Psoas muscle (tissue), 8 donors: ENCODE data around the gene RPLP2. TPM values are rescaled to one million over a fixed set of nuclear protein-coding genes. Genes with fewer than 3 reads are reported as not detected.

Source experiments
- ATAC-seq, 4 donors: fragments of 200-7000 bp; cut with Tn5 transposase; one replicate each; pipeline ENCODE4 v1.9.1; 2020; ENCODE audit warnings: moderate library complexity in 3 of 4, mild to moderate bottlenecking in 2 of 4
- DNase-seq, 2 donors: peaks; one replicate each; pipeline ENCODE4 v3.0.0-alpha.2; 2020
- H3K27ac ChIP-seq: fragments of 200-600 bp; one replicate; pipeline ENCODE4 v1.8.0; 2022
- H3K27me3 ChIP-seq, 3 donors: fragments of 200-600 bp in 1 of 3; one replicate each; pipeline versions ENCODE4 v1.6.1 to v1.8.0; 2013 to 2022; ENCODE audit warnings: low read length in 2 of 3, mild to moderate bottlenecking in 2 of 3, moderate library complexity in 1 of 3; ENCODE audit not compliant: insufficient read depth in 3 of 3
- H3K36me3 ChIP-seq, 2 donors: fragments of 200-600 bp in 1 of 2; one replicate each; pipeline versions ENCODE4 v1.6.1 to v1.8.0; 2013 to 2022; ENCODE audit warnings: low read depth in 1 of 2, mild to moderate bottlenecking in 1 of 2, moderate library complexity in 1 of 2; ENCODE audit not compliant: insufficient read depth in 1 of 2
- H3K4me1 ChIP-seq: fragments of 200-600 bp; one replicate; pipeline ENCODE4 v1.8.0; 2022
- H3K4me3 ChIP-seq: fragments of 200-600 bp; one replicate; pipeline ENCODE4 v1.8.0; 2022; ENCODE audit warnings: mild to moderate bottlenecking
- H3K9me3 ChIP-seq: fragments of 200-600 bp; one replicate; pipeline ENCODE4 v1.8.0; 2022
- CTCF ChIP-seq: fragments of 200-600 bp; IDR thresholded peaks from one replicate; pipeline ENCODE4 v1.8.0; 2022; ENCODE audit warnings: antibody characterized with exemption
- WGBS, 3 donors: extraction: QIAGEN DNeasy Blood & Tissue Kit; methylation state at CpG; one replicate each; pipeline versions ENCODE4 v1.1.6 to v1.1.7; 2013; 5-methylcytosine and 5-hydroxymethylcytosine counted together
- intact Hi-C, 2 donors: fragments of 100-400 bp; cut with DNase I; formaldehyde crosslinking; loops; one replicate each; pipeline versions ENCODE4 v1.11.0 to v1.14.2; 2022
- polyA plus RNA-seq, 3 donors: library from polyadenylated mRNA; stranded (reverse); fragments of 200-250 nt; gene quantifications; one replicate each; pipeline ENCODE4 v1.2.3, GENCODE V29; 2013
- total RNA-seq, 4 donors: library from RNA; stranded (reverse); fragmentation: NEBNext Ultra II Directional in 2 of 4; extraction: Animal tissue kit (Norgen Biotek cat#: 25700) in 2 of 4; gene quantifications; one replicate each; pipeline versions ENCODE4 v1.2.1 to v1.2.4, GENCODE V29; 2021 to 2023
- donor health status: healthy with polysubstance abuse.
- donor health status: DM: no; HTN: no; CAD: no; lungs with moderate emphysema.
- donor health status: Bipolar disorder and iron deficiency.
- donor health status: healthy.
- donor health status: DM: yes; HTN: yes; CAD: no.
- donor health status: DM: no; HTN: no; CAD: no.
- donor health status: DM: no; HTN: no; CAD: no.
- donor health status: DM: yes; HTN: yes; CAD: no.

RPLP2 gene
- total and polyA plus RNA-seq, 7 donors, result 779 to 1,781 (median 1,246) TPM

- H3K9me3 ChIP-seq, result no peaks in the 10 kb centered on the region
- no peak overlapping the region for H3K27ac ChIP-seq
- H3K4me3 ChIP-seq, result peak overlapping the region; percentile 72
- WGBS, 3 donors, result 52 to 55% (median 55%) methylated on average over 25 to 26 of the region's 26 CpGs
- intact Hi-C loops, result no loop called here
- peaks cover 0 to 42% of the 10 kb centered on the region in 2 donors for H3K36me3 ChIP-seq
- ATAC-seq (no peak), DNase-seq (no peak)
- peaks cover 24% of the 10 kb centered on the region for H3K4me1 ChIP-seq
- H3K27me3 ChIP-seq, result no peaks in the 10 kb centered on the region
- no peak for TF ChIP-seq CTCF
These were observed 5.8 kb upstream of the RPLP2 start for GRCh38 chr11:803770-804598.

DNA sequence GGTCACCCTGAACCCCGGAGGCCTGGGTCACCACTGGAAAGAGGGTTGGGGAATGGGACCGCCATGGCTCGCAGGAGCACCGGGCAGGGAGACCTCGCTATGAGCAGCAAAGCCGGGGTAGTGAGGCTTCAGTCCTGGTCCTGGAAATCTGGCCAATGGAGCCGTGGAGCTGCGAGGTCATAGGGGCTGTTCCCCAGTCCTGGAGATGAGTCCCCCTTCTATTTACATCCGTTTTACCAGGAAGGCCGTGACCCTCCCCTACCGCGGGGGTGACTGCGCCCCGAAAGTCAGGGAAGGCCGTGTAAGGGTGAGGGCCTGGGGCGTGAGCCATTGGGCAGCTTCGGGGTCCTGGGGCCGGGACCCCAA lies 5.2 kb upstream of the RPLP2 start:
- H3K36me3 ChIP-seq, result peaks cover 0 to 36% of the 10 kb centered on the region in 2 donors
- WGBS, 3 donors, result 6 to 8% (median 7%) methylated on average over 16 to 18 of the region's 18 CpGs
- no peaks in the 10 kb centered on the region for H3K27me3 ChIP-seq
- H3K9me3 ChIP-seq, result no peaks in the 10 kb centered on the region
- H3K4me1 ChIP-seq, result peaks cover 24% of the 10 kb centered on the region
- intact Hi-C loops, result no loop called here
- peak overlapping the region; percentile 81 for H3K27ac ChIP-seq
- TF ChIP-seq CTCF, result no peak
- DNase-seq, result no peak
- ATAC-seq, result no peak
- H3K4me3 ChIP-seq, result peak overlapping the region; percentile 72

GRCh38 chr11:808427-809286 lies 1.1 kb upstream of the RPLP2 start:
- Histone ChIP-seq H3K27me3 (no peaks in the 10 kb centered on the region), H3K9me3 (no peaks in the 10 kb centered on the region), H3K27ac (peak overlapping the region; percentile 97), H3K4me3 (peak overlapping the region; percentile 93), H3K4me1 (peaks cover 45% of the 10 kb centered on the region), H3K36me3 (peaks cover 9 to 28% of the 10 kb centered on the region in 2 donors)
- ATAC-seq (peak in 3 of 4 donors; percentile 75 to 80 (median 79)), DNase-seq (peak; percentile 91 to 96)
- intact Hi-C loops, result no loop called here
- 30 to 31% (median 30%) methylated on average over 34 to 36 of the region's 36 CpGs for WGBS, 3 donors
- TF ChIP-seq CTCF, result no peak

GRCh38 chr11:810040-810567 lies 337 bp downstream of the RPLP2 start:
- Histone ChIP-seq H3K36me3 (peaks cover 10 to 42% of the 10 kb centered on the region in 2 donors), H3K27ac (peak overlapping the region; percentile 97), H3K9me3 (no peaks in the 10 kb centered on the region), H3K27me3 (no peaks in the 10 kb centered on the region), H3K4me3 (peak overlapping the region; percentile 93), H3K4me1 (peaks cover 31% of the 10 kb centered on the region)
- TF ChIP-seq CTCF, result no peak
- intact Hi-C loops, result no loop called here
- ATAC-seq, result no peak
- no peak for DNase-seq
- 0 to 1% (median 1%) methylated on average over 55 of the region's 55 CpGs for WGBS, 3 donors
